ENCODE data around the gene TCERG1L.

Gene TCERG1L

GRCh38 chr10:131204406-131205152 is 106.9 kb downstream of the TCERG1L start:
- DNase-seq = no peak

GRCh38 chr10:131203456-131204357 is 107.8 kb downstream of the TCERG1L start:
- DNase-seq = no peak

GRCh38 chr10:131202990-131203389 is 108.5 kb downstream of the TCERG1L start:
- DNase-seq = no peak

- DNase-seq = no peak
These were observed 109.6 kb downstream of the TCERG1L start for GRCh38 chr10:131201741-131202515.

- DNase-seq = no peak
These were observed 110.6 kb downstream of the TCERG1L start for GRCh38 chr10:131200856-131201470.

- DNase-seq = no peak
These were observed 111.9 kb downstream of the TCERG1L start for GRCh38 chr10:131199646-131200045.

GRCh38 chr10:131198843-131199242 is 112.7 kb downstream of the TCERG1L start:
- no peak for DNase-seq

- no peak for DNase-seq
These were observed 113.1 kb downstream of the TCERG1L start for GRCh38 chr10:131198401-131198800.

GRCh38 chr10:131196176-131196885 is 115.2 kb downstream of the TCERG1L start:
- no peak for DNase-seq

GRCh38 chr10:131195558-131196159 is 115.9 kb downstream of the TCERG1L start:
- no peak for DNase-seq

GRCh38 chr10:131195116-131195515 is 116.4 kb downstream of the TCERG1L start:
- no peak for DNase-seq

GRCh38 chr10:131193923-131194322 is 117.6 kb downstream of the TCERG1L start:
- DNase-seq = no peak

GRCh38 chr10:131188494-131188893 is 123.0 kb downstream of the TCERG1L start:
- no peak for DNase-seq

GRCh38 chr10:131187926-131188325 is 123.6 kb downstream of the TCERG1L start:
- no peak for DNase-seq

- DNase-seq = no peak
These were observed 124.2 kb downstream of the TCERG1L start for GRCh38 chr10:131187274-131187673.

- DNase-seq = no peak
These were observed 124.8 kb downstream of the TCERG1L start for GRCh38 chr10:131186547-131187253.

GRCh38 chr10:131184503-131184902 is 127.0 kb downstream of the TCERG1L start:
- DNase-seq = no peak

GRCh38 chr10:131183546-131184045 is 127.9 kb downstream of the TCERG1L start:
- DNase-seq = no peak

GRCh38 chr10:131181456-131181855 is 130.1 kb downstream of the TCERG1L start:
- DNase-seq = no peak

- no peak for DNase-seq
These were observed 130.6 kb downstream of the TCERG1L start for GRCh38 chr10:131180740-131181415.

Measured in bone marrow (tissue), 2 donors.